ENCODE measurements around the gene H2BW1. TPM values are rescaled to one million over a fixed set of nuclear protein-coding genes. Genes with fewer than 3 reads are reported as not detected.
"Not testable (repeated sequence)": the region's sequence is repeated elsewhere in the genome, so short reads cannot be mapped to it uniquely, and the experiment has no call there.

H2BW1 gene, protein sequence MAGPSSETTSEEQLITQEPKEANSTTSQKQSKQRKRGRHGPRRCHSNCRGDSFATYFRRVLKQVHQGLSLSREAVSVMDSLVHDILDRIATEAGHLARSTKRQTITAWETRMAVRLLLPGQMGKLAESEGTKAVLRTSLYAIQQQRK
- not detected for total RNA-seq (2013)
- polyA plus RNA-seq (not detected), polyA minus RNA-seq (not detected in 2 replicates), total RNA-seq (0 reads per million in 11 experiments)

DNA sequence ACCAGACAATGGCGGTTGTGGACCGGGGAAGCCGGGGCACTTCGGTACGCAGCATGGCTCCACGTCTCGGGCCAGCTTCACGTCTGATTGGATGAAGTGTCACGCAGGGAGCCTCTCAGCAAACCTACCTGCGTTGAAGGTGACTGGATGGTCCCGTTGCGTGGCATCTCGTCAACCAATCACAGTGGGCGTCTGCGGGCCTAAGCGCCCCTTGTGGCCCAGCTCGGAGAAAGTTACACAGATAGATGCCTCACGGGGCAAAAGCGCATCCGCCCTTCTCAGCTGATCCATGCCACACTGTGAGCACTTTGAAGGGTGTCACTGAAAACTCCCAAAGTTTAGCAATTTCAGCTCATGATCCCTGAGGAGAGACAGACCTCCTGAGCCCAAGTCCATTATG lies at the start of gene H2BW1:
H2BW1 (minus strand) TSS at position 103 of the 400 bp plus-strand sequence. CDS start 132 bp downstream, outside the sequence.
- Histone ChIP-seq H3K79me2 (ENCODE audit: insufficient read depth, low read length) (no peaks in the 10 kb centered on the region), H3K4me2 (replicated peaks; ENCODE audit: extremely low read depth, low read length, poor library complexity, severe bottlenecking) (no peak within 1 kb of the TSS), H3K27ac (ENCODE audit: low read depth in 1 of 2, low read length in 2 of 2) (no peak within 1 kb of the TSS), H3K4me1 (ENCODE audit: control insufficient read depth in 1 of 2, insufficient read depth in 2 of 2, low read length in 2 of 2) (no peaks in the 10 kb centered on the region), H3K36me3 (replicated peaks in 1 of 2; ENCODE audit: control insufficient read depth in 1 of 2, insufficient read depth in 2 of 2, low read length in 2 of 2) (no peaks in the 10 kb centered on the region), H2AFZ (ENCODE audit: insufficient read depth, low read depth, low read length, poor library complexity, severe bottlenecking) (no peak within 1 kb of the TSS), H3K4me3 (replicated peaks in 1 of 3; ENCODE audit: low read depth in 2 of 3, low read length in 3 of 3) (no peak within 1 kb of the TSS), H4K20me1 (ENCODE audit: insufficient read depth, low read length) (no peaks in the 10 kb centered on the region), H3K9me3 (replicated peaks in 1 of 2; ENCODE audit: control insufficient read depth in 1 of 2, insufficient read depth in 1 of 2, low read length in 2 of 2) (no peaks in the 10 kb centered on the region), H3K27me3 (ENCODE audit: control insufficient read depth in 2 of 2, insufficient read depth in 2 of 2, low read length in 2 of 2) (no peaks in the 10 kb centered on the region), H3K9ac (ENCODE audit: insufficient read depth, low read length, poor library complexity, severe bottlenecking) (no peak within 1 kb of the TSS)
- intact Hi-C loops (cut with micrococcal nuclease) = no loop called here
- Mint-ChIP-seq H3K4me1 (no peaks in the 10 kb centered on the region), H3K27me3 (ENCODE audit: low read depth in 3 of 3) (peaks cover 0 to 7% (median 0%) of the 10 kb centered on the region in 3 donors), H3K36me3 (no peaks in the 10 kb centered on the region), H3K9me3 (peaks cover 0 to 11% (median 3%) of the 10 kb centered on the region in 7 donors), H3K27ac (no peak within 1 kb of the TSS), H3K4me3 (no peak within 1 kb of the TSS)
- TF ChIP-seq, protein P1, sequence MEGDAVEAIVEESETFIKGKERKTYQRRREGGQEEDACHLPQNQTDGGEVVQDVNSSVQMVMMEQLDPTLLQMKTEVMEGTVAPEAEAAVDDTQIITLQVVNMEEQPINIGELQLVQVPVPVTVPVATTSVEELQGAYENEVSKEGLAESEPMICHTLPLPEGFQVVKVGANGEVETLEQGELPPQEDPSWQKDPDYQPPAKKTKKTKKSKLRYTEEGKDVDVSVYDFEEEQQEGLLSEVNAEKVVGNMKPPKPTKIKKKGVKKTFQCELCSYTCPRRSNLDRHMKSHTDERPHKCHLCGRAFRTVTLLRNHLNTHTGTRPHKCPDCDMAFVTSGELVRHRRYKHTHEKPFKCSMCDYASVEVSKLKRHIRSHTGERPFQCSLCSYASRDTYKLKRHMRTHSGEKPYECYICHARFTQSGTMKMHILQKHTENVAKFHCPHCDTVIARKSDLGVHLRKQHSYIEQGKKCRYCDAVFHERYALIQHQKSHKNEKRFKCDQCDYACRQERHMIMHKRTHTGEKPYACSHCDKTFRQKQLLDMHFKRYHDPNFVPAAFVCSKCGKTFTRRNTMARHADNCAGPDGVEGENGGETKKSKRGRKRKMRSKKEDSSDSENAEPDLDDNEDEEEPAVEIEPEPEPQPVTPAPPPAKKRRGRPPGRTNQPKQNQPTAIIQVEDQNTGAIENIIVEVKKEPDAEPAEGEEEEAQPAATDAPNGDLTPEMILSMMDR (IDR thresholded peaks at IDR 0.05) = no peak
- no peak for DNase-seq
- whole genome bisulfite sequencing (ENCODE audit: insufficient coverage) = 96% methylated on average over 13 of the region's 20 CpGs

DNA sequence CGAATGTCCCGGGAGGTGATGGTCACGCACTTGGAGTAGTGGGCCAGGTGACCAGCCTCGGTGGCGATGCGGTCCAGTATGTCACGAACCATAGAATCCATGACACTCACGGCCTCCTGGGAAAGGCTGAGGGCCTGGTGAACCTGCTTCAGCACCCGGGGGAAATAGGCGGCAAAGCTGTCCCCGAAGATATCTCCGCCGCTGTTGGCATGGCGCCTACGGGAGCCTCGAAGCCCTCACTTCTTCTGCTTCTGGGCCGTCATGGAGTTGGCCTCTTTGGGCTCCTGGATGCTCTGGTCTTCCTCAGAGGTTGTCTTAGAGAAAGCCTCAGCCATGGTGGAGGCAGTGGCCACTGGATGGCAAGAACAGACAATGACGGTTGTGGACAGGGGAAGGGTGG lies 49.1 kb upstream of the H2BW1 start:
- H3K36me3 ChIP-seq (replicated peaks in 1 of 2; ENCODE audit: control insufficient read depth in 1 of 2, insufficient read depth in 2 of 2, low read length in 2 of 2); H3K9me3 Mint-ChIP-seq; H3K9ac ChIP-seq (ENCODE audit: insufficient read depth, low read length, poor library complexity, severe bottlenecking); H3K4me1 Mint-ChIP-seq; intact Hi-C loops (cut with micrococcal nuclease); H3K27me3 ChIP-seq (ENCODE audit: control insufficient read depth in 2 of 2, insufficient read depth in 2 of 2, low read length in 2 of 2); H3K27ac Mint-ChIP-seq; H3K27ac ChIP-seq (ENCODE audit: low read depth in 1 of 2, low read length in 2 of 2); H3K4me3 ChIP-seq (replicated peaks in 1 of 3; ENCODE audit: low read depth in 2 of 3, low read length in 3 of 3); H3K4me2 ChIP-seq (replicated peaks; ENCODE audit: extremely low read depth, low read length, poor library complexity, severe bottlenecking); H3K36me3 Mint-ChIP-seq; H3K4me3 Mint-ChIP-seq; H3K79me2 ChIP-seq (ENCODE audit: insufficient read depth, low read length); H3K9me3 ChIP-seq (replicated peaks in 1 of 2; ENCODE audit: control insufficient read depth in 1 of 2, insufficient read depth in 1 of 2, low read length in 2 of 2); H4K20me1 ChIP-seq (ENCODE audit: insufficient read depth, low read length); H2AFZ ChIP-seq (ENCODE audit: insufficient read depth, low read depth, low read length, poor library complexity, severe bottlenecking); DNase-seq; H3K27me3 Mint-ChIP-seq (ENCODE audit: low read depth in 3 of 3); H3K4me1 ChIP-seq (ENCODE audit: control insufficient read depth in 1 of 2, insufficient read depth in 2 of 2, low read length in 2 of 2): not testable (repeated sequence)
- WGBS (ENCODE audit: insufficient coverage) = no CpG with 5 or more reads among the region's 18 CpGs

DNA sequence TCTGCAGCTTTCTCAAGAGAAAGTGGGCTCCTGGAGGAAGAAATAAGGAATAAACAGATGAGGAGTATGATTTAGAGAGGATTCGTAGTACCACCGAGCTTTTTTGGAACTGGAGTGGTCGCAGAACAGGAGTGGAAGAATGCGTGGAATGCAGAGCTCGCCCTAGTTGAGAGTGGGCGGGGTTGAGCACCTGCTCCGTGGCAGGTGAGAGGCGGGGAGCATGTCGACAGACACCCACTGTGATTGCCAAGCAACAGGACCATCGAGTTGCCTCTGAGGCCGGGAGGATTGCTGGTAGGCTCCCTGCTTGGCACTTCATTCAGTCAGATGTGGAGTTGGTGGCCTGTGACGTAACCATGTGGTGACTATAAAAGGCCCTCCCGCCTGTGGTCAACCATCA lies 41.4 kb upstream of the H2BW1 start:
- WGBS (ENCODE audit: insufficient coverage) = no CpG with 5 or more reads among the region's 13 CpGs
- H3K27ac Mint-ChIP-seq = not testable (repeated sequence)

More for the DNA sequence above, 41.4 kb upstream of the H2BW1 start:
- H3K9me3 Mint-ChIP-seq; H3K4me1 ChIP-seq (ENCODE audit: control insufficient read depth in 1 of 2, insufficient read depth in 2 of 2, low read length in 2 of 2); H3K9me3 ChIP-seq (replicated peaks in 1 of 2; ENCODE audit: control insufficient read depth in 1 of 2, insufficient read depth in 1 of 2, low read length in 2 of 2); H3K79me2 ChIP-seq (ENCODE audit: insufficient read depth, low read length); H3K36me3 Mint-ChIP-seq; H3K36me3 ChIP-seq (replicated peaks in 1 of 2; ENCODE audit: control insufficient read depth in 1 of 2, insufficient read depth in 2 of 2, low read length in 2 of 2); H3K4me1 Mint-ChIP-seq; H3K27ac ChIP-seq (ENCODE audit: low read depth in 1 of 2, low read length in 2 of 2); H3K27me3 ChIP-seq (ENCODE audit: control insufficient read depth in 2 of 2, insufficient read depth in 2 of 2, low read length in 2 of 2); DNase-seq; H4K20me1 ChIP-seq (ENCODE audit: insufficient read depth, low read length); H3K27me3 Mint-ChIP-seq (ENCODE audit: low read depth in 3 of 3); H3K4me3 ChIP-seq (replicated peaks in 1 of 3; ENCODE audit: low read depth in 2 of 3, low read length in 3 of 3); H3K9ac ChIP-seq (ENCODE audit: insufficient read depth, low read length, poor library complexity, severe bottlenecking); H3K4me2 ChIP-seq (replicated peaks; ENCODE audit: extremely low read depth, low read length, poor library complexity, severe bottlenecking); H3K4me3 Mint-ChIP-seq; intact Hi-C loops (cut with micrococcal nuclease); H2AFZ ChIP-seq (ENCODE audit: insufficient read depth, low read depth, low read length, poor library complexity, severe bottlenecking): not testable (repeated sequence)
